HuH-7.5 (cell line): ENCODE measurements around the gene LIPG.

Experiments used
- DNase-seq: peaks from one replicate; pipeline ENCODE4 v3.0.0; 2011; ENCODE audit warnings: low spot score

Gene LIPG

DNA sequence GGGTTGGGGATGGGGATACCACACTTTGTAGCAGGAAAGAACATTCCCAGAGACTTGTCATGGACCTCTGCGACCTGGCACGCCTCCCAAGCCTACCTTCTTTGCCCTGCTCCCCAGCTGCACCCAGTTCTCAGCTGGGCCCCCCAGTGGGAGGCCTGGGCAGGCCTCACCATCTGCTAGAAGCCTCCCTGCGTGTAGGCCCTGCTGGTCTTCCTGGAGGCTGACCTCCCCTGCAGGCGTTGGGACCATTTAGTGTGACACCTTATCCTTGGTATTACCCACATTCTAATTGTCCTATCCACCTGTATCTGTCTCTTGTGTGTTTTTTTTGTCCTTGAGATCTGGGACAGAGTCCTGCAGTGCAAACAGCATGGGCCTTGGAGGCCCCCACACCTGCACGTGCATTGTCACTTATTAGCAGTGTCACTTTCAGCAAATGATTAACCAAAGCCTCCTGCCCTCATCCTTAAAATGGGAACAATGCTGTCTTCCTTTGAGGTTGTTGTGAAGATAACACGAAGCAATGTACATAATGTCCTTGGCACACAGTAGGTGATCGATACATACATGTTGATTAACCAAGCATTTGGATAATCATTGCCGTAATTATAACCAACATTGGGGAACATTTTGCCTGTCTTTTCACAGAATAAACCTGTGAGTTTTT, 77.2 kb downstream of the LIPG start:
- DNase-seq: peak; percentile 22

GRCh38 chr18:49639643-49640391, 78.0 kb downstream of the LIPG start:
- DNase-seq: no peak

GRCh38 chr18:49640741-49641140, 78.9 kb downstream of the LIPG start:
- DNase-seq: no peak

DNA sequence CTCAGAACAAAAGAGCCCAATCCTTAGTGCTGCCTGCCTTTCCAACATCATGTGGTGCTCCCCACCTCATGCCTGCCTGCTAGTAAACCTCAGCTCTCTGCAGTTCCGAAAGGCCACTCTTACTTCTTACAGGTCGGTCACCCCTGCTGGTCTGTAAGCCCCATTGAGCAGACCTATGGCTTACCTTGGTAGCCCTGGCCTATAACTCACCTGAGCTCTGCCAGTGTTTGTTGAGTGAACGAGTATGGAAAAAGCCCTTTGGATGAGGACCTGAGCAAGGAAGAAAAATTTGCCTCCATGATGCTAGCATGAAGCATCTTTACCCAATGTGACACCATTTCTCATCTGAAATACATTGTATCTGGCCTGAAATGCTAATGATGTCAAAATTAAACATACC, 83.3 kb downstream of the LIPG start:
- no peak for DNase-seq

DNA sequence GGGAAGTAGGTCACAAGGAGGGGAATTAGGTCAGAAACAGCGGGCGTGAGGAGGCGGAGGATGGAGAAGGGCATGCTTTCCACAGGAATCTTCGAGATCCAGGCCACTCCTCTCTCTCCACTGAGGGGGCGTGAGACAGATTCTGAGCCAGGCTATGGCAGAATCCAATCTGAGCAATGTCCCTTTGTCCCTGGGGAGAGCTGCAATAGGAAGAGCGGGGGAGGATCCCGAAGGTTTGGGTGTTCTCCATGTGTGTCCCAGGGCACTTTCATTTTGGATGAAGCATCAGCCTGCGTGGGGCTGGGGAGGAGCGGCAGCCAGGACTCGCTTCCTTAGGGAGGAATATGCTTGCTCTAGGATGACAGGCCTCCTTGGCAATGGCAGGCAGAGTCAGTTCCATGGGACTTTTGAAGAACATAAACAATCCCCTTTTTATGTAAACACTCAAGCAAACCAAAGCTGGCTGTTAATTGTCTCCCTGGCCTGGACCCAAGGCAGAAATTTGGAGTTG, 84.0 kb downstream of the LIPG start:
- DNase-seq: no peak

- DNase-seq: no peak
Observed at GRCh38 chr18:49646873-49647272, 85.0 kb downstream of the LIPG start.

DNA sequence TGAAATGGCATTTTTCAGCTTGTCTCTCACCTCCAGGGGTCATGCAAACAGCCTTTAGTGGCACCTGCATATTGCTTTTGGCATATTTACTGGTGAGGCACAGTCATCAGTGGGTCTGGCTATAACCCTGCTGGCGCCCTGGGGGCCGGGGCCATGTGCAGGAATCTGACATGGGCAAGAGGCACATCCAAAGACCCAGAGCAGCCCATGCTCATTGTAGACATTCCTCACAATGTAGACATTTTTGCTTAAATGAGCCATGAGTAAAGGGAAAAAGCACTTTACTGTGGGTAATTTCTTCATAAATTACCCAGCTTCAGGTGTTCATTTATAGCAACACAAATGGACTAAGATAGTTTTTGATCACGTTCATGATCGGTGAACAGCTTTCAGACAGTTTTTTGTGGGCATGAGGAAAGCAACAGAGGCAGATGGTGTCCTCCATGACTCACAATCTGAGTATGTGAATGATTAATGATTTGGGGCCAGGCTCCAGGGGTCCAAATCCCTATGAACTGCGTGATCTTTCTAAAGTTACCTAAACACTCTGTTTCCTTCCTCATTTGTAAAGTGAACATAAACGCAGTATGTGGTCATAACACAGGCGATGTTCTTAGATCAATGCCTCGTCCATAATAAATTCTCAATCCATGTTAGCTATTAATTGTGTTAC, 85.8 kb downstream of the LIPG start:
- no peak for DNase-seq

DNA sequence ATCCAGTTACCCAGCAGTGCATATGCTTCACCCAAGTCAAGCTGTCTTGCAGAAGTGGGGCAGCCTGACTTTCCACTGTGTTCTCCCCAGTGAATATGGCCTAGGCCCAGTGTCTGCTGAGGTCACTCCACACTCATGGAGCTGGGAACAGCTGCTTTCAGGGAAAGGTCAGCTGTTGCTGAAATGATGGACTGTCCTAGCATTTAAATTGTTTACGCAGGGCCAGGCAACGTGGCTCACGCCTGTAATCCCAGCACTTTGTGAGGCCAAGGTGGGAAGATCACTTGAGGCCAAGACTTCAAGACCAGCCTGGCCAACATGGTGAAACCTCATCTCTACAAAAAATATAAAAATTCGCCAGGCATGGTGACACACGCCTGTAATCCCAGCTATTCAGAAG, 86.5 kb downstream of the LIPG start:
- no peak for DNase-seq
